ENCODE results near the gene HIP1R. TPM values are rescaled to one million over a fixed set of nuclear protein-coding genes. Genes with fewer than 3 reads are reported as not detected.

HIP1R gene
- polyA plus RNA-seq, 2 of the 4 experiments (the other 2 are of a cell fraction): 9.0 to 10.6 TPM

- TF ChIP-seq MAX (IDR thresholded peaks at IDR 0.05) (peak; percentile 89), HOXB13 (CRISPR knock-in tag; IDR thresholded peaks at IDR 0.05; ENCODE audit: low read depth) (peak; percentile 40; the same call in 1 of the 2 replicates), ZFP36 (IDR thresholded peaks at IDR 0.05; ENCODE audit: borderline replicate concordance, partially characterized antibody) (no peak), CEBPB (IDR thresholded peaks at IDR 0.05) (no peak; a peak in 1 of 4 replicates), PHF8 (IDR thresholded peaks at IDR 0.05; ENCODE audit: borderline replicate concordance, low read depth) (peak; percentile 82; the same call in 1 of the 2 replicates), POLR2AphosphoS2 (conservative IDR thresholded peaks at IDR 0.05; ENCODE audit: low read length) (no peak), RFX5 (IDR thresholded peaks at IDR 0.05) (peak; percentile 82), BCL3 (IDR thresholded peaks at IDR 0.05) (peak; percentile 84; the same call in 1 of the 3 replicates), MAZ (IDR thresholded peaks at IDR 0.05; ENCODE audit: borderline replicate concordance, low read depth, low read length) (0 out of 2 replicates have a peak, but pooled peaks have one; percentile 69), MAFK (IDR thresholded peaks at IDR 0.05; ENCODE audit: partially characterized antibody) (no peak), CTCF (IDR thresholded peaks at IDR 0.05) (no peak), CHD4 (IDR thresholded peaks at IDR 0.05; ENCODE audit: borderline replicate concordance) (no peak), KDM5A (IDR thresholded peaks at IDR 0.05) (no peak), HES2 (IDR thresholded peaks at IDR 0.05) (no peak), EHF (CRISPR knock-in tag; IDR thresholded peaks at IDR 0.05) (no peak), NPAS2 (CRISPR knock-in tag; IDR thresholded peaks at IDR 0.05; ENCODE audit: borderline replicate concordance) (peak; percentile 58; the same call in 1 of the 2 replicates), HOXB5 (CRISPR knock-in tag; IDR thresholded peaks at IDR 0.05) (peak; percentile 78), RARB (CRISPR knock-in tag; IDR thresholded peaks at IDR 0.05) (no peak), KDM1A (IDR thresholded peaks at IDR 0.05; ENCODE audit: low read depth) (no peak), PBX3 (IDR thresholded peaks at IDR 0.05) (no peak), JUNB (IDR thresholded peaks at IDR 0.05) (no peak), USF2 (IDR thresholded peaks at IDR 0.05) (peak; percentile 91), TP53 (CRISPR knock-in tag; IDR thresholded peaks at IDR 0.05) (no peak), ZNF302 (CRISPR knock-in tag; IDR thresholded peaks at IDR 0.05) (no peak), POLR2A (IDR thresholded peaks at IDR 0.05; ENCODE audit: low read length) (peak; percentile 88)
Observed at GRCh38 chr12:122895704-122896636, 60.7 kb downstream of the HIP1R start, which contains the start of gene VPS37B (continued).

All from A549 (cell line).